OCI-LY3 (cell line): ENCODE results near the gene SWAP70.

ENCODE experiments used
- H2AFZ ChIP-seq: fragments of 200-600, 300-600 bp; shearing (Covaris generic); 2 replicates; pipeline ENCODE4 v1.6.0; 2014; ENCODE audit warnings: antibody characterized with exemption, low read depth, low read length
- H3K27ac ChIP-seq: fragments of 200-600, 300-600 bp; sonication (generic); 2 replicates; pipeline ENCODE4 v1.5.1; 2014; ENCODE audit warnings: mild to moderate bottlenecking, low read length, moderate library complexity, mixed read lengths
- H3K27me3 ChIP-seq: fragments of 200-600, 300-600 bp; sonication (generic); 2 replicates; pipeline ENCODE4 v1.6.1; 2014; ENCODE audit warnings: low read depth, low read length, mixed read lengths
- H3K36me3 ChIP-seq: fragments of 200-600, 300-600 bp; sonication (generic); replicated peaks from 2 replicates; pipeline ENCODE3; 2014; ENCODE audit warnings: low read depth, low read length, mixed read lengths
- H3K4me1 ChIP-seq: fragments of 300-600, 200-600 bp; sonication (generic); 2 replicates; pipeline ENCODE4 v1.6.1; 2014; ENCODE audit warnings: low read length, mixed read lengths
- H3K4me2 ChIP-seq: fragments of 200-600, 300-600 bp; sonication (generic); 2 replicates; pipeline ENCODE4 v1.6.1; 2014; ENCODE audit warnings: low read length, mixed read lengths
- H3K4me3 ChIP-seq: fragments of 300-600, 200-600 bp; sonication (generic); 2 replicates; pipeline ENCODE4 v1.5.1; 2014; ENCODE audit warnings: antibody characterized with exemption, mild to moderate bottlenecking, low read length, moderate library complexity
- H3K79me2 ChIP-seq: fragments of 300-600, 200-600 bp; shearing (Covaris generic); 2 replicates; pipeline ENCODE4 v1.6.1; 2014; ENCODE audit warnings: mild to moderate bottlenecking, low read length, mixed read lengths
- H3K9ac ChIP-seq: fragments of 300-600, 200-600 bp; shearing (Covaris generic); 2 replicates; pipeline ENCODE4 v1.6.0; 2014; ENCODE audit warnings: mild to moderate bottlenecking, low read length, moderate library complexity
- H3K9me3 ChIP-seq: fragments of 200-600, 300-600 bp; shearing (Covaris generic); 2 replicates; pipeline ENCODE4 v1.6.1; 2014; ENCODE audit warnings: low read length, mixed read lengths; ENCODE audit not compliant: insufficient read depth
- H4K20me1 ChIP-seq: fragments of 200-600, 300-600 bp; sonication (generic); 2 replicates; pipeline ENCODE4 v1.6.1; 2016; ENCODE audit warnings: low read length, mixed read lengths; ENCODE audit not compliant: insufficient read depth
- EZH2phosphoT487 ChIP-seq: fragments of 200-600 bp; shearing (Covaris generic); IDR thresholded peaks from 2 replicates; pipeline ENCODE4 v1.6.1; 2018; ENCODE audit warnings: antibody characterized with exemption, mixed run types, low read depth
- TF ChIP-seq, protein P1 (sequence below): fragments of 200-600, 300-600 bp; sonication (generic); IDR thresholded peaks from 2 replicates; pipeline ENCODE4 v1.5.1; 2014; ENCODE audit warnings: antibody characterized with exemption, low read length, low read depth

Gene SWAP70

DNA sequence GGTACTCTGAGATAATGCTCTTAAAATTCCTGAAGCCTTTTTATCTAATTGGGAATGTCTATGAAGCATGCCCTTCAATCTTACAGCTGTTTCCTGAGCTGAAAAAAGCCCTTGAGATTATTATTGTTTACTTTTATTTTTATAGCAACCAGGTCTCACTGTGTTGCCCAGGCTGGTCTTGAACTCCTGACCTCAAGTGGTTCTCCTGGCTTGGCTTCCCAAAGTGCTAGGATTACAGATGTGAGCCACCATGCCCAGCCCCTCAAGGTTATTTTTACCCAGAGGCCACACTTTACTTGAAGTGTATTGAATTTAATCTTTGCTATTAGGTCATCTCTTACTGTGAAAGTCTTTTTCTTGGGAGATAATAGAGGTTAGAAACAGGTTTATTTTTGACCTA, 7.0 kb upstream of the SWAP70 start:
- Histone ChIP-seq H3K27me3 (no peaks in the 10 kb centered on the region), H3K36me3 (no peaks in the 10 kb centered on the region), H3K4me2 (no peak overlapping the region), H2AFZ (no peak overlapping the region), H3K27ac (no peak overlapping the region), H3K9ac (no peak overlapping the region), H4K20me1 (no peaks in the 10 kb centered on the region), H3K79me2 (no peaks in the 10 kb centered on the region), H3K9me3 (peaks cover 8% of the 10 kb centered on the region; the same call in 1 of the 2 replicates), H3K4me1 (peaks cover 36% of the 10 kb centered on the region), H3K4me3 (no peak overlapping the region)
- no peak for TF ChIP-seq EZH2phosphoT487
- TF ChIP-seq, protein P1, sequence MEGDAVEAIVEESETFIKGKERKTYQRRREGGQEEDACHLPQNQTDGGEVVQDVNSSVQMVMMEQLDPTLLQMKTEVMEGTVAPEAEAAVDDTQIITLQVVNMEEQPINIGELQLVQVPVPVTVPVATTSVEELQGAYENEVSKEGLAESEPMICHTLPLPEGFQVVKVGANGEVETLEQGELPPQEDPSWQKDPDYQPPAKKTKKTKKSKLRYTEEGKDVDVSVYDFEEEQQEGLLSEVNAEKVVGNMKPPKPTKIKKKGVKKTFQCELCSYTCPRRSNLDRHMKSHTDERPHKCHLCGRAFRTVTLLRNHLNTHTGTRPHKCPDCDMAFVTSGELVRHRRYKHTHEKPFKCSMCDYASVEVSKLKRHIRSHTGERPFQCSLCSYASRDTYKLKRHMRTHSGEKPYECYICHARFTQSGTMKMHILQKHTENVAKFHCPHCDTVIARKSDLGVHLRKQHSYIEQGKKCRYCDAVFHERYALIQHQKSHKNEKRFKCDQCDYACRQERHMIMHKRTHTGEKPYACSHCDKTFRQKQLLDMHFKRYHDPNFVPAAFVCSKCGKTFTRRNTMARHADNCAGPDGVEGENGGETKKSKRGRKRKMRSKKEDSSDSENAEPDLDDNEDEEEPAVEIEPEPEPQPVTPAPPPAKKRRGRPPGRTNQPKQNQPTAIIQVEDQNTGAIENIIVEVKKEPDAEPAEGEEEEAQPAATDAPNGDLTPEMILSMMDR, result no peak

- TF ChIP-seq, protein P1, result no peak
- no peak for TF ChIP-seq EZH2phosphoT487
- Histone ChIP-seq H4K20me1 (no peaks in the 10 kb centered on the region), H3K4me2 (peak overlapping the region; percentile 22; the same call in 1 of the 2 replicates), H3K9ac (no peak overlapping the region), H3K4me1 (peaks cover 37% of the 10 kb centered on the region), H3K4me3 (no peak overlapping the region), H3K27ac (peak overlapping the region; percentile 10; the same call in 1 of the 2 replicates), H3K9me3 (peaks cover 8% of the 10 kb centered on the region; the same call in 1 of the 2 replicates), H3K27me3 (no peaks in the 10 kb centered on the region), H2AFZ (no peak overlapping the region), H3K79me2 (peaks cover under 1% of the 10 kb centered on the region), H3K36me3 (no peaks in the 10 kb centered on the region)
Measured at GRCh38 chr11:9657531-9657930, 6.3 kb upstream of the SWAP70 start.

DNA sequence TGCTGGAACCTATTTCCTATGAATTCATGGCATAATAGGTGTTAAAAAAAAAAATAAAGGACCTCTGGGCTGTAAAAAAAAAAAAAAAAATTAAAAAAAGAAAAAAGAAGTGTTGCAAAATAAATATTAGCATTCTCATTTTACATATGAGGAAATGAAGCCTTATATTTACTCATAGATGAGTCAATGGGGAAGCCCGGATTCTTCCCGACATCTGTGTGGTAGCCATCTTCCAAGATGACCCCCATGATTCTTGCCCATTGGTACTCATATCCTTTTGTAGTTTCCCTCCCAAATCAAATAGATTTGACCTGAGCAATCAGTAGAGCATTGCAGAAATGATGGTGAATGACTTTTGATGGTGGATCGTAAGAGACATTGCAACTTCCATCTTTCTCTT, 3.0 kb upstream of the SWAP70 start:
- Histone ChIP-seq H3K4me1 (peaks cover 44% of the 10 kb centered on the region), H3K27me3 (no peaks in the 10 kb centered on the region), H2AFZ (no peak overlapping the region; the same call in 1 of the 2 replicates), H4K20me1 (peaks cover 4% of the 10 kb centered on the region; the same call in 1 of the 2 replicates), H3K4me3 (peak overlapping the region; percentile 7), H3K9ac (peak overlapping the region; percentile 39; the same call in 1 of the 2 replicates), H3K36me3 (peaks cover 14% of the 10 kb centered on the region), H3K4me2 (peak overlapping the region; percentile 90), H3K79me2 (peaks cover 30% of the 10 kb centered on the region), H3K27ac (peak overlapping the region; percentile 96), H3K9me3 (peaks cover 11% of the 10 kb centered on the region; the same call in 1 of the 2 replicates)
- TF ChIP-seq, protein P1, result no peak
- TF ChIP-seq EZH2phosphoT487, result no peak

- Histone ChIP-seq H3K9me3 (peaks cover 6% of the 10 kb centered on the region; the same call in 1 of the 2 replicates), H3K27ac (peak overlapping the region; percentile 96), H2AFZ (no peak overlapping the region), H3K9ac (peak overlapping the region; percentile 95), H3K4me3 (peak overlapping the region; percentile 88), H3K36me3 (peaks cover 27% of the 10 kb centered on the region), H3K27me3 (no peaks in the 10 kb centered on the region), H3K79me2 (peaks cover 44% of the 10 kb centered on the region), H3K4me2 (peak overlapping the region; percentile 90), H4K20me1 (peaks cover 17% of the 10 kb centered on the region), H3K4me1 (peaks cover 46% of the 10 kb centered on the region)
- TF ChIP-seq, protein P1, result no peak
- no peak for TF ChIP-seq EZH2phosphoT487
Measured at GRCh38 chr11:9662273-9662672, 1.6 kb upstream of the SWAP70 start.
